ENCODE results near the gene IRS2. TPM values are rescaled to one million over a fixed set of nuclear protein-coding genes. Genes with fewer than 3 reads are reported as not detected.

IRS2 gene
- total RNA-seq, 1 experiment from 2014 or later, result 41.8 TPM

- intact Hi-C loops (cut with micrococcal nuclease), result no loop called here
- ChIA-PET CTCF (interaction anchor here (0.5 kb wide), 1 partner anchor 226 kb away, joined by 3 read pairs; no protein-coding TSS in a partner anchor), POLR2A (interaction anchor here (0.7 kb wide), 1 partner anchor 9 kb away, joined by 3 read pairs; no protein-coding TSS in a partner anchor)
- Mint-ChIP-seq H3K4me1 (ENCODE audit: insufficient read depth, unreplicated experiment) (peaks cover 43% of the 10 kb centered on the region), H3K27me3 (ENCODE audit: insufficient read depth, unreplicated experiment) (no peaks in the 10 kb centered on the region), H3K9me3 (ENCODE audit: unreplicated experiment) (no peaks in the 10 kb centered on the region), H3K27ac (ENCODE audit: low read depth, unreplicated experiment) (no peak overlapping the region), H3K4me3 (ENCODE audit: unreplicated experiment) (no peak overlapping the region), H3K36me3 (ENCODE audit: insufficient read depth, unreplicated experiment) (peaks cover 79% of the 10 kb centered on the region)
- BruUV-seq (replicated peaks), result no TSS peak
- no peak for TF ChIP-seq CTCF (IDR thresholded peaks at IDR 0.05; ENCODE audit: unreplicated experiment)
- no peak for DNase-seq (ENCODE audit: unreplicated experiment)
Measured at GRCh38 chr13:109759609-109760008, 26.8 kb downstream of the IRS2 start.

- intact Hi-C loops (cut with micrococcal nuclease), result no loop called here
- CTCF ChIA-PET, result interaction anchor here (0.5 kb wide), 1 partner anchor 227 kb away, joined by 3 read pairs; no protein-coding TSS in a partner anchor
- Mint-ChIP-seq H3K27ac (ENCODE audit: low read depth, unreplicated experiment) (no peak overlapping the region), H3K4me1 (ENCODE audit: insufficient read depth, unreplicated experiment) (peaks cover 37% of the 10 kb centered on the region), H3K4me3 (ENCODE audit: unreplicated experiment) (no peak overlapping the region), H3K36me3 (ENCODE audit: insufficient read depth, unreplicated experiment) (peaks cover 81% of the 10 kb centered on the region), H3K9me3 (ENCODE audit: unreplicated experiment) (no peaks in the 10 kb centered on the region), H3K27me3 (ENCODE audit: insufficient read depth, unreplicated experiment) (no peaks in the 10 kb centered on the region)
- POLR2A ChIA-PET, result no interaction called here
- TF ChIP-seq CTCF (IDR thresholded peaks at IDR 0.05; ENCODE audit: unreplicated experiment), result no peak
- DNase-seq (ENCODE audit: unreplicated experiment), result no peak
- no TSS peak for BruUV-seq (replicated peaks)
Measured at GRCh38 chr13:109758937-109759480, 27.4 kb downstream of the IRS2 start.

GRCh38 chr13:109756778-109757177 lies 29.6 kb downstream of the IRS2 start:
- Mint-ChIP-seq H3K4me3 (ENCODE audit: unreplicated experiment) (no peak overlapping the region), H3K27ac (ENCODE audit: low read depth, unreplicated experiment) (peak overlapping the region; percentile 0), H3K27me3 (ENCODE audit: insufficient read depth, unreplicated experiment) (no peaks in the 10 kb centered on the region), H3K36me3 (ENCODE audit: insufficient read depth, unreplicated experiment) (peaks cover 83% of the 10 kb centered on the region), H3K4me1 (ENCODE audit: insufficient read depth, unreplicated experiment) (peaks cover 26% of the 10 kb centered on the region), H3K9me3 (ENCODE audit: unreplicated experiment) (no peaks in the 10 kb centered on the region)
- ChIA-PET CTCF (interaction anchor here (0.6 kb wide), 2 partner anchors 11 to 90 kb away, joined by 3 read pairs; no protein-coding TSS in a partner anchor), POLR2A (interaction anchor here (0.6 to 1.1 kb wide), 2 partner anchors 252 to 483 kb away, joined by 3 read pairs; no protein-coding TSS in a partner anchor)
- TF ChIP-seq CTCF (IDR thresholded peaks at IDR 0.05; ENCODE audit: unreplicated experiment), result no peak
- intact Hi-C loops (cut with micrococcal nuclease), result no loop called here
- no peak for DNase-seq (ENCODE audit: unreplicated experiment)
- no TSS peak for BruUV-seq (replicated peaks)

GRCh38 chr13:109755997-109756396 lies 30.4 kb downstream of the IRS2 start:
- H3K27me3 Mint-ChIP-seq (ENCODE audit: insufficient read depth, unreplicated experiment), result no peaks in the 10 kb centered on the region
- H3K27ac Mint-ChIP-seq (ENCODE audit: low read depth, unreplicated experiment), result no peak overlapping the region
- no TSS peak for BruUV-seq (replicated peaks)
- ChIA-PET CTCF (interaction anchor here (0.9 kb wide), 1 partner anchor 354 kb away, joined by 4 read pairs; no protein-coding TSS in a partner anchor), POLR2A (interaction anchor here (0.6 to 1.3 kb wide), 3 partner anchors 12 to 482 kb away, joined by 3 read pairs; no protein-coding TSS in a partner anchor)
- intact Hi-C loops (cut with micrococcal nuclease), result no loop called here
- no peaks in the 10 kb centered on the region for H3K9me3 Mint-ChIP-seq (ENCODE audit: unreplicated experiment)
- H3K4me3 Mint-ChIP-seq (ENCODE audit: unreplicated experiment), result no peak overlapping the region
- H3K4me1 Mint-ChIP-seq (ENCODE audit: insufficient read depth, unreplicated experiment), result peaks cover 25% of the 10 kb centered on the region
- peaks cover 83% of the 10 kb centered on the region for H3K36me3 Mint-ChIP-seq (ENCODE audit: insufficient read depth, unreplicated experiment)
- no peak for DNase-seq (ENCODE audit: unreplicated experiment)
- TF ChIP-seq CTCF (IDR thresholded peaks at IDR 0.05; ENCODE audit: unreplicated experiment), result no peak

Measured in MCF 10A (cell line).